Spleen (tissue), 7 donors: Measurements from ENCODE around the gene ZNF292.

Experiments used
- CTCF ChIP-seq, 11 experiments: fragments of 200-600 bp in 7 of 11; fragments of 450-650 bp in 4 of 11; sonication (generic) in 4 of 11; IDR thresholded peaks in 8 of 11; conservative IDR thresholded peaks in 3 of 11; 1 replicate in 7 of 11; 2 replicates in 4 of 11; pipeline versions ENCODE4 v1.4.0 to v1.8.0; 2016 to 2021; ENCODE audit warnings: antibody characterized with exemption in 11 of 11, inconsistent platforms in 4 of 11, mild to moderate bottlenecking in 1 of 11
- POLR2AphosphoS5 ChIP-seq, 3 donors: sonication (generic); formaldehyde crosslinking; IDR thresholded peaks; one replicate each; pipeline ENCODE4 v1.5.1; 2017; ENCODE audit warnings: antibody characterized with exemption in 3 of 3
- donor health status: DM: no; HTN: no; CAD: no; lungs with moderate emphysema.
- donor health status: DM: no; HTN: no; CAD: no.
- donor health status: DM: no; HTN: no; CAD: no.

GRCh38 chr6:87214831-87215230 is 59.5 kb downstream of the ZNF292 start:
- no peak for TF ChIP-seq CTCF (IDR thresholded peaks at IDR 0.05 in 8 of 11, conservative IDR thresholded peaks at IDR 0.05 in 3 of 11)
- TF ChIP-seq POLR2AphosphoS5 (IDR thresholded peaks at IDR 0.05) = no peak
